SK-N-SH (cell line): ENCODE results near the gene PBX4. TPM values are rescaled to one million over a fixed set of nuclear protein-coding genes. Genes with fewer than 3 reads are reported as not detected.

Source experiments
- CTCF ChIA-PET: fragments of 300-600, 350-600 bp; formaldehyde crosslinking; extraction: SDS; loops from one replicate; lab custom pipeline; 2021; lab: Yijun Ruan, JAX
- POLR2A ChIA-PET: fragments of 350-600 bp; sonication (Branson Sonifier 250); formaldehyde crosslinking; extraction: SDS; loops from one replicate; lab custom pipeline; 2020; ENCODE audit warnings: antibody characterized with exemption, inconsistent platforms; lab: Yijun Ruan, JAX
- DNase-seq: peaks from one replicate; pipeline ENCODE4 v3.0.0; 2012
- H2AFZ ChIP-seq: fragments of 200-600 bp; sonication (generic); 2 replicates; pipeline ENCODE4 v1.8.1; 2016; ENCODE audit warnings: antibody characterized with exemption, mild to moderate bottlenecking, low read depth
- H3F3A ChIP-seq: fragments of 200-600 bp; sonication (generic); replicated peaks from 2 replicates; pipeline ENCODE3; 2016; ENCODE audit warnings: antibody characterized with exemption, mild to moderate bottlenecking; ENCODE audit not compliant: insufficient read depth
- H3K27ac ChIP-seq, 2 experiments: fragments of 200-500 bp in 1 of 2; fragments of 200-600 bp in 1 of 2; sonication (Bioruptor generic) in 1 of 2; sonication (generic), shearing (Covaris generic) in 1 of 2; 2 replicates each; pipeline versions ENCODE4 v1.5.1 to v1.6.1; 2014 to 2016; ENCODE audit warnings: low read depth in 2 of 2, inconsistent platforms in 1 of 2, low read length in 1 of 2, mild to moderate bottlenecking in 1 of 2, mixed read lengths in 1 of 2
- H3K27me3 ChIP-seq: fragments of 200-600 bp; sonication (generic), shearing (Covaris generic); 2 replicates; pipeline ENCODE4 v1.6.1; 2016; ENCODE audit warnings: mixed run types; ENCODE audit not compliant: insufficient read depth
- H3K36me3 ChIP-seq, 2 experiments: fragments of 200-500 bp in 1 of 2; fragments of 200-600 bp in 1 of 2; sonication (Bioruptor generic) in 1 of 2; sonication (generic) in 1 of 2; replicated peaks in 1 of 2; 2 replicates each; pipeline versions ENCODE3 to v1.5.1; 2014 to 2016; ENCODE audit warnings: low read length in 1 of 2, mild to moderate bottlenecking in 1 of 2; ENCODE audit not compliant: insufficient read depth in 2 of 2, control insufficient read depth in 1 of 2
- H3K4me1 ChIP-seq, 2 experiments: fragments of 200-500 bp in 1 of 2; fragments of 200-600 bp in 1 of 2; sonication (Bioruptor generic) in 1 of 2; sonication (generic), shearing (Covaris generic) in 1 of 2; 2 replicates each; pipeline versions ENCODE4 v1.5.1 to v1.6.1; 2014 to 2016; ENCODE audit warnings: low read depth in 1 of 2, low read length in 1 of 2, mixed run types in 1 of 2; ENCODE audit not compliant: insufficient read depth in 2 of 2, control insufficient read depth in 1 of 2
- H3K4me2 ChIP-seq: fragments of 200-600 bp; sonication (generic), shearing (Covaris generic); 2 replicates; pipeline ENCODE4 v1.6.1; 2017; ENCODE audit warnings: mixed run types
- H3K4me3 ChIP-seq, 2 experiments: fragments of 200-500 bp in 1 of 2; fragments of 200-600 bp in 1 of 2; sonication (Bioruptor generic) in 1 of 2; sonication (generic), shearing (Covaris generic) in 1 of 2; 2 replicates each; pipeline versions ENCODE4 v1.5.1 to v1.8.1; 2014 to 2016; ENCODE audit warnings: low read depth in 2 of 2, inconsistent platforms in 1 of 2, low read length in 1 of 2, mild to moderate bottlenecking in 1 of 2, mixed read lengths in 1 of 2, moderate library complexity in 1 of 2
- H3K79me2 ChIP-seq: fragments of 200-600 bp; sonication (generic); 2 replicates; pipeline ENCODE4 v1.8.1; 2017; ENCODE audit warnings: mild to moderate bottlenecking; ENCODE audit not compliant: insufficient read depth
- H3K9ac ChIP-seq: fragments of 200-600 bp; sonication (generic); 2 replicates; pipeline ENCODE4 v1.6.1; 2017; ENCODE audit warnings: mixed run types
- H3K9me2 ChIP-seq: fragments of 200-600 bp; sonication (generic); 2 replicates; pipeline ENCODE4 v1.6.1; 2017; ENCODE audit warnings: mixed run types
- H3K9me3 ChIP-seq: fragments of 200-600 bp; sonication (generic); 2 replicates; pipeline ENCODE4 v1.6.1; 2017; ENCODE audit warnings: mixed run types, mild to moderate bottlenecking, moderate library complexity
- H4K20me1 ChIP-seq: fragments of 200-600 bp; sonication (generic); 2 replicates; pipeline ENCODE4 v1.6.1; 2017; ENCODE audit warnings: mild to moderate bottlenecking, mixed run types; ENCODE audit not compliant: insufficient read depth
- CTCF ChIP-seq: fragments of 200-600 bp; sonication (generic); IDR thresholded peaks from 2 replicates; pipeline ENCODE4 v1.6.1; 2017; ENCODE audit warnings: antibody characterized with exemption, mild to moderate bottlenecking, moderate library complexity
- FOSL2 ChIP-seq: IDR thresholded peaks from 2 replicates; pipeline ENCODE4 v1.4.0; 2012; ENCODE audit warnings: low read depth, mild to moderate bottlenecking, moderate library complexity, borderline replicate concordance
- FOXM1 ChIP-seq: IDR thresholded peaks from 2 replicates; pipeline ENCODE4 v1.4.0; 2012; ENCODE audit warnings: low read depth, mild to moderate bottlenecking
- GABPA ChIP-seq: IDR thresholded peaks from 2 replicates; pipeline ENCODE4 v1.4.0; 2012; ENCODE audit warnings: low read depth, mild to moderate bottlenecking
- JUND ChIP-seq: IDR thresholded peaks from 2 replicates; pipeline ENCODE4 v1.4.0; 2012
- MAX ChIP-seq: IDR thresholded peaks from 2 replicates; pipeline ENCODE4 v1.4.0; 2012; ENCODE audit warnings: low read depth
- MXI1 ChIP-seq: IDR thresholded peaks from 2 replicates; pipeline ENCODE4 v1.6.1; 2012; ENCODE audit warnings: mild to moderate bottlenecking, low read depth, low read length, improper control_type of control experiment
- PBX3 ChIP-seq: IDR thresholded peaks from 2 replicates; pipeline ENCODE4; 2012
- POLR2AphosphoS5 ChIP-seq: IDR thresholded peaks from 2 replicates; pipeline ENCODE4 v1.6.1; 2012; ENCODE audit warnings: low read depth, low read length
- RAD21 ChIP-seq: IDR thresholded peaks from 2 replicates; pipeline ENCODE4 v1.6.1; 2012; ENCODE audit warnings: mild to moderate bottlenecking, low read length
- RCOR1 ChIP-seq: fragments of 150-350 bp; IDR thresholded peaks from 2 replicates; pipeline ENCODE4 v1.6.1; 2017; ENCODE audit warnings: antibody characterized with exemption, low read length
- REST ChIP-seq: IDR thresholded peaks from 2 replicates; pipeline ENCODE4 v1.6.1; 2012; ENCODE audit warnings: mild to moderate bottlenecking, low read depth, low read length, moderate library complexity
- RFX5 ChIP-seq: IDR thresholded peaks from 2 replicates; pipeline ENCODE4 v1.6.1; 2012; ENCODE audit warnings: mild to moderate bottlenecking, improper control_type of control experiment, low read length
- SMC3 ChIP-seq: IDR thresholded peaks from 2 replicates; pipeline ENCODE4 v1.6.1; 2012; ENCODE audit warnings: low read depth, low read length, improper control_type of control experiment
- TAF1 ChIP-seq: IDR thresholded peaks from 2 replicates; pipeline ENCODE4 v1.6.1; 2012; ENCODE audit warnings: low read depth, mild to moderate bottlenecking, low read length, moderate library complexity, borderline replicate concordance
- USF1 ChIP-seq: IDR thresholded peaks from 2 replicates; pipeline ENCODE4 v1.4.0; 2012; ENCODE audit warnings: low read depth, borderline replicate concordance
- USF2 ChIP-seq: fragments of 150-350 bp; IDR thresholded peaks from 2 replicates; pipeline ENCODE4 v1.6.1; 2017; ENCODE audit warnings: antibody characterized with exemption, low read length, low read depth, borderline replicate concordance
- WGBS: methylation state at CpG from one replicate; pipeline ENCODE4 v1.1.6; 2017; ENCODE audit warnings: low lambda C conversion rate; 5-methylcytosine and 5-hydroxymethylcytosine counted together
- polyA plus RNA-seq, 3 experiments: library from polyadenylated mRNA; depleted of rRNA; stranded (reverse); fragments of >200 nt; gene quantifications; 2 replicates each; pipeline ENCODE4 v1.2.3, GENCODE V29; 2012

PBX4 gene
- polyA plus RNA-seq, 1 of the 3 experiments (the other 2 are of a cell fraction) = 6.4 TPM

- no peaks in the 10 kb centered on the region for H3F3A ChIP-seq
- H3K4me2 ChIP-seq = no peak overlapping the region
- H3K79me2 ChIP-seq = peaks cover 11% of the 10 kb centered on the region; the same call in 1 of the 2 replicates
- H2AFZ ChIP-seq = no peak overlapping the region
- ChIA-PET CTCF (interaction anchor here (1.3 to 2.8 kb wide), 3 partner anchors 8 to 122 kb away, joined by 4 to 25 read pairs (median 12); partner anchors contain the start of gene GMIP), POLR2A (no interaction called here)
- H3K9ac ChIP-seq = no peak overlapping the region
- H3K27me3 ChIP-seq = no peaks in the 10 kb centered on the region
- TF ChIP-seq POLR2AphosphoS5 (no peak), REST (no peak), RCOR1 (no peak), PBX3 (no peak), GABPA (no peak), USF2 (no peak), CTCF (no peak), MXI1 (no peak), MAX (no peak), RFX5 (no peak), RAD21 (no peak), TAF1 (no peak), JUND (no peak), FOSL2 (no peak), USF1 (no peak), SMC3 (no peak), FOXM1 (no peak)
- peaks cover under 1% of the 10 kb centered on the region; the same call in 1 of the 2 replicates for H4K20me1 ChIP-seq
- no CpG with 5 or more reads among the region's 15 CpGs for WGBS
- peaks cover 20 to 94% of the 10 kb centered on the region in 2 experiments for H3K36me3 ChIP-seq
- H3K4me3 ChIP-seq = no peak overlapping the region
- no peaks in the 10 kb centered on the region for H3K9me2 ChIP-seq
- no peak overlapping the region for H3K27ac ChIP-seq
- H3K9me3 ChIP-seq = no peaks in the 10 kb centered on the region
- no peak for DNase-seq
- peaks cover 0 to 2% of the 10 kb centered on the region in 2 experiments; a peak in 1 of 4 replicates for H3K4me1 ChIP-seq
Observed at GRCh38 chr19:19654441-19654840, 36.0 kb upstream of the PBX4 start.
